HepG2 (cell line): Measurements from ENCODE around the gene ULK3. TPM values are rescaled to one million over a fixed set of nuclear protein-coding genes. Genes with fewer than 3 reads are reported as not detected.

Experiments
- ATF2 ChIP-seq: sonication (generic); formaldehyde crosslinking; IDR thresholded peaks from 2 replicates; pipeline ENCODE4 v1.4.0; 2020; ENCODE audit warnings: missing genetic modification reagents
- GABPA ChIP-seq, 2 experiments: IDR thresholded peaks; 2 replicates each; pipeline ENCODE4 v1.6.1; 2011 to 2016; ENCODE audit warnings: low read depth in 2 of 2, low read length in 1 of 2, missing biosample characterization in 1 of 2, missing genetic modification characterization in 1 of 2
- HOXA9 ChIP-seq: sonication (generic); formaldehyde crosslinking; IDR thresholded peaks from 2 replicates; pipeline ENCODE4 v1.8.1; 2022; ENCODE audit warnings: missing genetic modification reagents, mild to moderate bottlenecking, moderate library complexity, borderline replicate concordance
- NR2C2 ChIP-seq: sonication (generic); formaldehyde crosslinking; IDR thresholded peaks from 2 replicates; pipeline ENCODE4 v1.4.0; 2020; ENCODE audit warnings: missing genetic modification reagents, mild to moderate bottlenecking, moderate library complexity, borderline replicate concordance
- RFX3 ChIP-seq: IDR thresholded peaks from 2 replicates; pipeline ENCODE4 v1.6.1; 2016; ENCODE audit warnings: missing biosample characterization, missing genetic modification reagents
- SIX1 ChIP-seq: sonication (generic); formaldehyde crosslinking; IDR thresholded peaks from 2 replicates; pipeline ENCODE4 v1.4.0; 2020; ENCODE audit warnings: missing genetic modification reagents, borderline replicate concordance
- SRSF9 ChIP-seq: fragments of 200-400 bp; formaldehyde crosslinking; IDR thresholded peaks from 2 replicates; pipeline ENCODE4 v1.6.1; 2018; ENCODE audit warnings: borderline replicate concordance, mild to moderate bottlenecking, low read depth, low read length; ENCODE audit not compliant: insufficient read depth, poor library complexity, severe bottlenecking
- THRA ChIP-seq: sonication (generic); formaldehyde crosslinking; IDR thresholded peaks from 2 replicates; pipeline ENCODE4 v1.4.0; 2020; ENCODE audit warnings: missing genetic modification reagents, borderline replicate concordance
- TIGD3 ChIP-seq: sonication (generic); formaldehyde crosslinking; IDR thresholded peaks from 2 replicates; pipeline ENCODE4 v1.5.1; 2020; ENCODE audit warnings: mild to moderate bottlenecking, missing genetic modification reagents, borderline replicate concordance
- TOPORS ChIP-seq: sonication (generic); formaldehyde crosslinking; IDR thresholded peaks from 2 replicates; pipeline ENCODE4 v1.8.0; 2023; ENCODE audit warnings: mild to moderate bottlenecking, missing genetic modification reagents
- ZC3H4 ChIP-seq: sonication (generic); formaldehyde crosslinking; IDR thresholded peaks from 2 replicates; pipeline ENCODE4 v1.4.0; 2020; ENCODE audit warnings: missing genetic modification reagents, borderline replicate concordance
- ZFP82 ChIP-seq: sonication (generic); formaldehyde crosslinking; IDR thresholded peaks from 2 replicates; pipeline ENCODE4 v1.5.1; 2020; ENCODE audit warnings: mild to moderate bottlenecking, missing genetic modification reagents, borderline replicate concordance
- ZNF143 ChIP-seq: sonication (generic); formaldehyde crosslinking; IDR thresholded peaks from 2 replicates; pipeline ENCODE4 v1.4.0; 2020; ENCODE audit warnings: missing genetic modification reagents
- ZNF180 ChIP-seq: sonication (generic); formaldehyde crosslinking; IDR thresholded peaks from 2 replicates; pipeline ENCODE4 v1.4.0; 2020; ENCODE audit warnings: low read depth, missing genetic modification reagents, borderline replicate concordance
- ZNF44 ChIP-seq: sonication (generic); formaldehyde crosslinking; IDR thresholded peaks from 2 replicates; pipeline ENCODE4 v1.5.1; 2020; ENCODE audit warnings: mild to moderate bottlenecking, missing genetic modification reagents
- ZNF598 ChIP-seq: sonication (generic); formaldehyde crosslinking; IDR thresholded peaks from 2 replicates; pipeline ENCODE4 v1.5.1; 2020; ENCODE audit warnings: mild to moderate bottlenecking, missing genetic modification reagents, borderline replicate concordance
- ZNF609 ChIP-seq: sonication (generic); formaldehyde crosslinking; IDR thresholded peaks from 2 replicates; pipeline ENCODE4 v1.4.0; 2020; ENCODE audit warnings: mild to moderate bottlenecking, missing genetic modification reagents, borderline replicate concordance
- ZSCAN29 ChIP-seq: sonication (generic); formaldehyde crosslinking; conservative IDR thresholded peaks from 2 replicates; pipeline ENCODE4 v1.4.0; 2020; ENCODE audit warnings: mild to moderate bottlenecking, missing genetic modification reagents
- polyA plus RNA-seq, 8 experiments: library from polyadenylated mRNA; depleted of rRNA in 3 of 8; stranded (reverse) in 7 of 8; unstranded in 1 of 8; fragments of >200 nt; fragmentation: Illumina TruSeq in 4 of 8; extraction: Trizol in 4 of 8; gene quantifications; 2 replicates each; pipeline versions ENCODE4 v1.2.1 to v1.2.3, GENCODE V29; 2011 to 2016; ENCODE audit warnings: low read depth in 4 of 8, missing spikeins in 1 of 8, mixed read lengths in 1 of 8; ENCODE audit not compliant: insufficient read depth in 1 of 8
- total RNA-seq, 5 experiments: library from RNA; depleted of rRNA; stranded (reverse); fragments of >200 nt; fragmentation: Illumina TruSeq; extraction: Trizol; gene quantifications; 2 replicates each; pipeline ENCODE4 v1.2.3, GENCODE V29; 2016; ENCODE audit warnings: low read depth in 1 of 5

ULK3 gene
- total and polyA plus RNA-seq, 2 of the 13 experiments (the other 11 are each of a cell fraction or from before 2014, with no cell fraction given) = 15.2 to 23.7 TPM

GRCh38 chr15:74873036-74873755 lies 30.2 kb upstream of the ULK3 start, which contains the start of gene SCAMP2 (continued):
- TF ChIP-seq ZNF598 (CRISPR knock-in tag) (no peak; the same call in 1 of the 2 replicates), THRA (CRISPR knock-in tag) (no peak), SRSF9 (no peak), TIGD3 (no peak), HOXA9 (CRISPR knock-in tag) (no peak), ZNF180 (CRISPR knock-in tag) (no peak), ZNF609 (CRISPR knock-in tag) (no peak), ZNF44 (peak; percentile 79; the same call in 1 of the 2 replicates), TOPORS (CRISPR knock-in tag) (no peak), NR2C2 (CRISPR knock-in tag) (peak; percentile 73; the same call in 1 of the 2 replicates), RFX3 (no peak), ZNF143 (CRISPR knock-in tag) (no peak), ZSCAN29 (CRISPR knock-in tag) (no peak), ZC3H4 (CRISPR knock-in tag) (no peak), ZFP82 (no peak), ATF2 (CRISPR knock-in tag) (peak; percentile 15; the same call in 1 of the 2 replicates), GABPA (IDR thresholded peaks at IDR 0.05; ENCODE audit: low read depth, low read length) (peak; percentile 53), GABPA (CRISPR knock-in tag; IDR thresholded peaks at IDR 0.05; ENCODE audit: low read depth) (peak; percentile 77), SIX1 (CRISPR knock-in tag) (no peak)
